H9 (cell line): ENCODE results near the gene USP6NL. TPM values are rescaled to one million over a fixed set of nuclear protein-coding genes. Genes with fewer than 3 reads are reported as not detected.

Experiments used
- DNase-seq: peaks from one replicate; pipeline ENCODE4 v3.0.0-alpha.2; 2017
- H2AFZ ChIP-seq: one replicate; pipeline ENCODE4 v1.6.1; 2013; ENCODE audit warnings: mild to moderate bottlenecking, low read length, control low read depth, moderate library complexity
- H2AK5ac ChIP-seq: 2 replicates; pipeline ENCODE4 v1.6.1; 2013; ENCODE audit warnings: low read length, control low read depth, mixed read lengths; ENCODE audit not compliant: insufficient read length
- H2BK120ac ChIP-seq: one replicate; pipeline ENCODE4 v1.6.1; 2013; ENCODE audit warnings: low read depth, mild to moderate bottlenecking, low read length, control low read depth, inconsistent platforms; ENCODE audit not compliant: poor library complexity, severe bottlenecking
- H2BK12ac ChIP-seq: 2 replicates; pipeline ENCODE4 v1.6.1; 2013; ENCODE audit warnings: low read length, control low read depth, mixed read lengths, low read depth; ENCODE audit not compliant: insufficient read length
- H2BK15ac ChIP-seq: 2 replicates; pipeline ENCODE4 v1.6.1; 2013; ENCODE audit warnings: low read depth, low read length, control low read depth
- H2BK20ac ChIP-seq: one replicate; pipeline ENCODE4 v1.6.1; 2013; ENCODE audit warnings: low read depth, mild to moderate bottlenecking, low read length, control low read depth, inconsistent platforms; ENCODE audit not compliant: poor library complexity, severe bottlenecking
- H2BK5ac ChIP-seq: 2 replicates; pipeline ENCODE4 v1.6.1; 2013; ENCODE audit warnings: low read length, control low read depth, mixed read lengths; ENCODE audit not compliant: insufficient read length
- H3K14ac ChIP-seq: 2 replicates; pipeline ENCODE4 v1.6.1; 2013; ENCODE audit warnings: low read length, control low read depth; ENCODE audit not compliant: insufficient read depth
- H3K18ac ChIP-seq: 2 replicates; pipeline ENCODE4 v1.6.1; 2013; ENCODE audit warnings: low read depth, mild to moderate bottlenecking, mixed read lengths, low read length, control low read depth; ENCODE audit not compliant: insufficient read length
- H3K23ac ChIP-seq: 2 replicates; pipeline ENCODE4 v1.6.1; 2013; ENCODE audit warnings: low read length, control low read depth, mixed read lengths, low read depth; ENCODE audit not compliant: insufficient read length
- H3K23me2 ChIP-seq: 2 replicates; pipeline ENCODE4 v1.6.1; 2013; ENCODE audit warnings: low read depth, mild to moderate bottlenecking, mixed read lengths, low read length, control low read depth; ENCODE audit not compliant: insufficient read length, poor library complexity, severe bottlenecking
- H3K27ac ChIP-seq: 2 replicates; pipeline ENCODE4 v1.5.1; 2013; ENCODE audit warnings: low read length, control low read depth, mixed read lengths, low read depth; ENCODE audit not compliant: insufficient read length
- H3K27me3 ChIP-seq: 2 replicates; pipeline ENCODE4 v1.6.1; 2013; ENCODE audit warnings: low read length, control low read depth, inconsistent platforms; ENCODE audit not compliant: insufficient read depth
- H3K4ac ChIP-seq: 2 replicates; pipeline ENCODE4 v1.6.1; 2013; ENCODE audit warnings: low read depth, mild to moderate bottlenecking, control low read depth, inconsistent platforms, low read length, moderate library complexity
- H3K4me1 ChIP-seq: 2 replicates; pipeline ENCODE4 v1.6.1; 2013; ENCODE audit warnings: low read length, control low read depth, inconsistent platforms; ENCODE audit not compliant: insufficient read depth
- H3K4me2 ChIP-seq: 2 replicates; pipeline ENCODE4 v1.6.1; 2013; ENCODE audit warnings: low read length, control low read depth, mixed read lengths; ENCODE audit not compliant: insufficient read length, insufficient read depth
- H3K56ac ChIP-seq: 2 replicates; pipeline ENCODE4 v1.6.1; 2013; ENCODE audit warnings: low read depth, mild to moderate bottlenecking, mixed read lengths, low read length, control low read depth; ENCODE audit not compliant: insufficient read length
- H3K79me1 ChIP-seq: 2 replicates; pipeline ENCODE4 v1.6.1; 2013; ENCODE audit warnings: low read depth, mild to moderate bottlenecking, moderate library complexity, low read length, control low read depth, inconsistent platforms; ENCODE audit not compliant: insufficient read depth, poor library complexity, severe bottlenecking
- H3K79me2 ChIP-seq: 2 replicates; pipeline ENCODE4 v1.6.1; 2013; ENCODE audit warnings: low read length, control low read depth, inconsistent platforms; ENCODE audit not compliant: insufficient read depth
- H3K9ac ChIP-seq: 2 replicates; pipeline ENCODE4 v1.6.1; 2013; ENCODE audit warnings: low read length, control low read depth, mixed read lengths; ENCODE audit not compliant: insufficient read length; ENCODE audit errors: extremely low read depth
- H3K9me3 ChIP-seq: one replicate; pipeline ENCODE4 v1.6.1; 2013; ENCODE audit warnings: low read depth, low read length, inconsistent platforms; ENCODE audit not compliant: control insufficient read depth
- H3T11ph ChIP-seq: one replicate; pipeline ENCODE4 v1.6.1; 2013; ENCODE audit warnings: mild to moderate bottlenecking, low read length, control low read depth, inconsistent platforms
- H4K20me1 ChIP-seq: one replicate; pipeline ENCODE4 v1.6.1; 2013; ENCODE audit not compliant: control insufficient read depth, insufficient read length, insufficient read depth
- H4K5ac ChIP-seq: 2 replicates; pipeline ENCODE4 v1.6.1; 2013; ENCODE audit warnings: low read depth, mild to moderate bottlenecking, mixed read lengths, low read length, control low read depth; ENCODE audit not compliant: insufficient read length
- H4K8ac ChIP-seq: replicated peaks from 2 replicates; pipeline ENCODE4 v1.6.1; 2013; ENCODE audit warnings: low read length, control low read depth, mixed read lengths, low read depth; ENCODE audit not compliant: insufficient read length
- H4K91ac ChIP-seq: 2 replicates; pipeline ENCODE4 v1.6.1; 2013; ENCODE audit warnings: low read depth, mild to moderate bottlenecking, moderate library complexity, mixed read lengths, low read length, control low read depth; ENCODE audit not compliant: insufficient read length
- H3K27ac Mint-ChIP-seq, 3 experiments: 2 replicates in 2 of 3; 3 replicates in 1 of 3; pipeline ENCODE4 v1.8.0; 2020 to 2021; ENCODE audit warnings: mixed read lengths in 3 of 3, mild to moderate bottlenecking in 1 of 3, moderate library complexity in 1 of 3
- H3K27me3 Mint-ChIP-seq: 2 replicates; pipeline ENCODE4 v1.8.0; 2021; ENCODE audit warnings: low read depth, mild to moderate bottlenecking, moderate library complexity, mixed read lengths
- H3K36me3 Mint-ChIP-seq, 3 experiments: 2 replicates in 2 of 3; 3 replicates in 1 of 3; pipeline ENCODE4 v1.8.0; 2020 to 2021; ENCODE audit warnings: low read depth in 3 of 3, mixed read lengths in 3 of 3; ENCODE audit not compliant: insufficient read depth in 1 of 3
- H3K4me1 Mint-ChIP-seq, 2 experiments: 2 replicates each; pipeline ENCODE4 v1.8.0; 2020; ENCODE audit warnings: mixed read lengths in 2 of 2
- H3K4me3 Mint-ChIP-seq, 2 experiments: 2 replicates in 1 of 2; 3 replicates in 1 of 2; pipeline ENCODE4 v1.8.0; 2020 to 2021; ENCODE audit warnings: mild to moderate bottlenecking in 2 of 2, mixed read lengths in 2 of 2, moderate library complexity in 1 of 2
- H3K9me3 Mint-ChIP-seq, 2 experiments: 2 replicates in 1 of 2; 3 replicates in 1 of 2; pipeline ENCODE4 v1.8.0; 2020; ENCODE audit warnings: mild to moderate bottlenecking in 2 of 2, mixed read lengths in 2 of 2, moderate library complexity in 1 of 2
- CTCF ChIP-seq: fragments of 200-600 bp; sonication (generic); conservative IDR thresholded peaks from 3 replicates; pipeline ENCODE4 v1.8.0; 2021; ENCODE audit warnings: antibody characterized with exemption, mild to moderate bottlenecking
- WGBS: extraction: QIAGEN DNeasy Blood & Tissue Kit; methylation state at CpG from one replicate; pipeline ENCODE4 v1.1.7; 2013; ENCODE audit warnings: missing lambda C conversion rate, low lambda C conversion rate, mixed read lengths; ENCODE audit not compliant: insufficient read length; ENCODE audit errors: extremely low coverage; 5-methylcytosine and 5-hydroxymethylcytosine counted together
- total RNA-seq: library from RNA; stranded (reverse); gene quantifications from 2 replicates; pipeline ENCODE4 v1.2.1, GENCODE V29; 2021

Gene USP6NL
- total RNA-seq, 1 experiment from 2014 or later: 28.3 TPM

DNA sequence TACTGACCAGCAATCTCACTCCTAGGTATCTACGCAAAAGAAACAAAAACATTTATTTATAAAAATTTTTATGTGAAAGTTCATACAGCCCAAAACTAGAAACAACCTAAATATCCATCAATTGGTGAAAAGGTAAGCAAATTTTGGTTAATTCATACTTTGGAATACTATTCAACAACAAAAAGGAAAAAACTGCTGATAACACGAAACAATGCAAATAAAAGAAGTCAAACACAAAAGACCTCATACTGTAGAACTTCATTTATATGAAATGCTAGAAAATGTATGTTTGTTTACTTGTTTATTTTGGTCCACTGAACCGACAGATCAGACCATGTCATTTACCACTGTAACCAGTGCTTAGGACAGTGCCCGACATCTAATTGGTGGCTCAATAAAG, 60.3 kb downstream of the USP6NL start:
- no peaks in the 10 kb centered on the region for H3K9me3 ChIP-seq
- no peak overlapping the region for H2BK20ac ChIP-seq
- no CpG with 5 or more reads among the region's 4 CpGs for WGBS
- no peaks in the 10 kb centered on the region for H3K4me1 ChIP-seq
- no peaks in the 10 kb centered on the region for H3K27me3 ChIP-seq
- H3K18ac ChIP-seq: no peak overlapping the region
- H2BK15ac ChIP-seq: no peak overlapping the region
- no peak overlapping the region for H3K14ac ChIP-seq
- no peak for TF ChIP-seq CTCF
- H3K27ac ChIP-seq: no peak overlapping the region
- Mint-ChIP-seq H3K4me3 (no peak overlapping the region), H3K9me3 (peaks cover 0 to 6% of the 10 kb centered on the region in 2 experiments; a peak in 2 of 5 replicates), H3K36me3 (peaks cover 2 to 9% (median 4%) of the 10 kb centered on the region in 3 experiments; a peak in 4 of 7 replicates), H3K4me1 (peaks cover 28 to 32% of the 10 kb centered on the region in 2 experiments), H3K27me3 (no peaks in the 10 kb centered on the region), H3K27ac (no peak overlapping the region)
- DNase-seq: no peak
- H3K23me2 ChIP-seq: no peaks in the 10 kb centered on the region
- no peak overlapping the region for H3K9ac ChIP-seq
- no peaks in the 10 kb centered on the region for H3K79me1 ChIP-seq
- no peak overlapping the region for H4K8ac ChIP-seq
- H4K91ac ChIP-seq: no peak overlapping the region
- no peaks in the 10 kb centered on the region for H4K20me1 ChIP-seq
- H3K79me2 ChIP-seq: peaks cover 5% of the 10 kb centered on the region; the same call in 1 of the 2 replicates
- no peak overlapping the region for H3K4me2 ChIP-seq
- H2AFZ ChIP-seq: no peak overlapping the region
- H3K23ac ChIP-seq: no peak overlapping the region
- H3K4ac ChIP-seq: no peak overlapping the region
- no peak overlapping the region for H2BK120ac ChIP-seq
- H3K56ac ChIP-seq: no peak overlapping the region
- no peak overlapping the region for H2BK5ac ChIP-seq
- H4K5ac ChIP-seq: no peak overlapping the region
- H2BK12ac ChIP-seq: no peak overlapping the region
- H2AK5ac ChIP-seq: no peak overlapping the region
- H3T11ph ChIP-seq: no peak overlapping the region
